NB4 (cell line): ENCODE data around the gene IGF1.

Experiments
- CTCF ChIP-seq: IDR thresholded peaks from one replicate; pipeline ENCODE4 v1.5.1; 2012; ENCODE audit warnings: low read depth, low read length
- POLR2A ChIP-seq: IDR thresholded peaks from 2 replicates; pipeline ENCODE4 v1.6.1; 2011; ENCODE audit warnings: mild to moderate bottlenecking; ENCODE audit not compliant: insufficient read length; ENCODE audit errors: extremely low read depth

GRCh38 chr12:102479939-102480338 lies 424 bp downstream of the IGF1 start:
- TF ChIP-seq CTCF, result no peak
- TF ChIP-seq POLR2A, result no peak
